Measurements from ENCODE around the gene PTPRR. TPM values are rescaled to one million over a fixed set of nuclear protein-coding genes. Genes with fewer than 3 reads are reported as not detected.

The PTPRR gene
- total RNA-seq, 2 donors from 2014 or later, result 0.37 to 0.51 TPM

- H3K27me3 ChIP-seq, result no peaks in the 10 kb centered on the region
- no peak overlapping the region for H3K4me3 ChIP-seq
- no peak overlapping the region for H3K27ac ChIP-seq
- no peaks in the 10 kb centered on the region for H3K36me3 ChIP-seq
- TF ChIP-seq CTCF (IDR thresholded peaks at IDR 0.05), result no peak
- no peaks in the 10 kb centered on the region for H3K4me1 ChIP-seq
- no peaks in the 10 kb centered on the region for H3K9me3 ChIP-seq
- no peak for DNase-seq (ENCODE audit: low spot score)
These were observed 79.7 kb downstream of the PTPRR start for GRCh38 chr12:70840656-70841350.

DNA sequence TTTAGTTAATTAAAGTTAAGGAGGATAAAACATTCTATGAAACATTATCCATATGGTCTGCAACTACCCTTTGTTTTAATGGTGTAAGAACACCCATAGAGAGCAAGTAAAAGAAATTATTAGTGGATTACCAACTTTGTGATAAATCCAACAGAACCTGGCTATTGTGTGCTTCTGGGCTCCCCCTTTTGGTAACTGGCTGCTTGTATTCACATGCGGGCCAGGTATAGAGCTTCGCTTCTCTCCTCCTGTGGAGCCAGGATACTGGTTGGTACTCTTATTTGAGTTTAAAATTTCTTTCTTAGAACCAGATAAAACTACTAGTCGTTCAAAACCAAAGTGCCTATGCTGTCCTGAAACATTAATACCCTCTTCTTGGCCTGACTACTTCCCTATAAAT lies 81.0 kb downstream of the PTPRR start:
- H3K36me3 ChIP-seq, result no peaks in the 10 kb centered on the region
- no peaks in the 10 kb centered on the region for H3K27me3 ChIP-seq
- H3K27ac ChIP-seq, result no peak overlapping the region
- no peak overlapping the region for H3K4me3 ChIP-seq
- no peak for TF ChIP-seq CTCF (IDR thresholded peaks at IDR 0.05)
- no peaks in the 10 kb centered on the region for H3K4me1 ChIP-seq
- DNase-seq (ENCODE audit: low spot score), result no peak
- H3K9me3 ChIP-seq, result no peaks in the 10 kb centered on the region

DNA sequence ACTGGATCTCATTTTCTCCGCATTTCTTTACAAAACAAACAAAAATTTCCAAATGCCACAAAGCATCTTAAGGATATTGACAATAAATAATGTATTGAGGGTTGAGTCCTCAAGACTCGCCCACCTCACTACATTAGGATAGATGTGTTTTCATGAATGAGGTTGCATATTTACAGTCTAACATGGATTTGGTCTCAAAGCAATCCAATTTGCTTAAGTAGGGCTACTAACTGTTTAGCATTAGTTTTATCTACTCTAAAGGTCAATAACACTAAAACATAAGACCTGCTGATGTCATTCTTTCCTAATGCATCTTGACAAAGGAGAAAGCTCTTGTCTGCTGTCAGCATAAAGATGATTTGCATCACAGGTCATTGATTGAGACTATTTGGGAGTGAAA lies 82.4 kb downstream of the PTPRR start:
- no peaks in the 10 kb centered on the region for H3K27me3 ChIP-seq
- no peak for DNase-seq (ENCODE audit: low spot score)

DNA sequence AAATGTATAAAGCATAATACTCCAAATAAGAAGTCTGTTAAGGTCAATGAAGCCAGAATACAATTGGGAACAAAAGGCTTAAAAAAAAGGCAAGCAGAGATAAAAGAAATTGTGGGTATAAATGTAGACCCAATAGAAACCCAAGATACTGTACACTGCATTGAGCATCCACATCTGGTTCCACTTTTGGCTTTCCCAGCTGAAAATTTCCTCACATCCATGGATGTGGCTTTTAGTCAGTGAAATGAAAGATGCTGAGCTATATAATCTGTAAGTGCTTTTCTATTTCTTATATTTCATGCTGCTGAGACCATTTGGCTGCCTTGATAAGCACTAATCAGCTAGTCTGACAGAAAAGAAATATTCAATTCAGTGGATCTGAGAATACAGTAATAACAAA lies 83.5 kb downstream of the PTPRR start:
- Histone ChIP-seq H3K4me1 (no peaks in the 10 kb centered on the region), H3K36me3 (no peaks in the 10 kb centered on the region), H3K9me3 (no peaks in the 10 kb centered on the region), H3K27ac (no peak overlapping the region), H3K27me3 (no peaks in the 10 kb centered on the region), H3K4me3 (no peak overlapping the region)
- TF ChIP-seq CTCF (IDR thresholded peaks at IDR 0.05), result no peak
- no peak for DNase-seq (ENCODE audit: low spot score)

More for the DNA sequence above, 82.4 kb downstream of the PTPRR start:
- Histone ChIP-seq H3K27ac (no peak overlapping the region), H3K4me1 (no peaks in the 10 kb centered on the region), H3K9me3 (no peaks in the 10 kb centered on the region), H3K36me3 (no peaks in the 10 kb centered on the region), H3K4me3 (no peak overlapping the region)
- no peak for TF ChIP-seq CTCF (IDR thresholded peaks at IDR 0.05)

GRCh38 chr12:70835948-70836347 lies 84.6 kb downstream of the PTPRR start:
- Histone ChIP-seq H3K9me3 (no peaks in the 10 kb centered on the region), H3K4me1 (no peaks in the 10 kb centered on the region), H3K4me3 (no peak overlapping the region), H3K27me3 (no peaks in the 10 kb centered on the region), H3K27ac (no peak overlapping the region), H3K36me3 (no peaks in the 10 kb centered on the region)
- TF ChIP-seq CTCF (IDR thresholded peaks at IDR 0.05), result no peak
- no peak for DNase-seq (ENCODE audit: low spot score)

- Histone ChIP-seq H3K27me3 (no peaks in the 10 kb centered on the region), H3K36me3 (no peaks in the 10 kb centered on the region)
- no peak for DNase-seq (ENCODE audit: low spot score)
These were observed 89.0 kb downstream of the PTPRR start for GRCh38 chr12:70831543-70831942.

More at GRCh38 chr12:70831543-70831942, 89.0 kb downstream of the PTPRR start:
- no peak overlapping the region for H3K27ac ChIP-seq
- no peak overlapping the region for H3K4me3 ChIP-seq
- H3K9me3 ChIP-seq, result no peaks in the 10 kb centered on the region
- H3K4me1 ChIP-seq, result no peaks in the 10 kb centered on the region
- no peak for TF ChIP-seq CTCF (IDR thresholded peaks at IDR 0.05)

Data from right atrium auricular region (tissue), 2 donors.